GM12878 (cell line): ENCODE measurements around the gene GSK3A. TPM values are rescaled to one million over a fixed set of nuclear protein-coding genes. Genes with fewer than 3 reads are reported as not detected.

Source experiments
- ATAC-seq: fragments of 200-7000 bp; cut with Tn5 transposase; 3 replicates; pipeline ENCODE4 v1.9.1; 2020; ENCODE audit warnings: mild to moderate bottlenecking, moderate library complexity
- BruUV-seq: library from RNA; stranded (reverse); fragments of 400-500 nt; replicated peaks from 2 replicates; lab custom pipeline; 2021; lab: Mats Ljungman, UMichigan
- CTCF ChIA-PET: fragments of 300-600 bp; sonication (Branson Sonifier 250); formaldehyde crosslinking; extraction: SDS; loops from one replicate; lab custom pipeline; 2021; ENCODE audit warnings: inconsistent platforms; lab: Yijun Ruan, JAX
- POLR2A ChIA-PET: fragments of 350-600 bp; formaldehyde crosslinking; extraction: SDS; loops from one replicate; lab custom pipeline; 2021; ENCODE audit warnings: inconsistent platforms; lab: Charles Lee
- RAD21 ChIA-PET: fragments of 300-600 bp; sonication (Branson Sonifier 250); formaldehyde crosslinking; loops from one replicate; lab custom pipeline; 2023; ENCODE audit warnings: antibody characterized with exemption; ENCODE audit not compliant: unreplicated experiment; lab: Charles Lee
- SMC1A ChIA-PET: fragments of 300-600 bp; sonication (Branson Sonifier 250); formaldehyde crosslinking; loops from one replicate; lab custom pipeline; 2023; ENCODE audit not compliant: unreplicated experiment, uncharacterized antibody; lab: Charles Lee
- DNase-seq: peaks from one replicate; pipeline ENCODE4 v3.0.0-alpha.2; 2011; ENCODE audit warnings: low read depth, low spot score
- FAIRE-seq: peaks from 3 replicates; lab custom pipeline; 2011; peaks lifted over from hg19 to GRCh38; lab: Jason Lieb, UNC
- H2AFZ ChIP-seq: 2 replicates; pipeline ENCODE4 v1.6.0; 2011; ENCODE audit warnings: low read depth, low read length, control low read depth; ENCODE audit not compliant: control insufficient read depth
- H3K27ac ChIP-seq: 2 replicates; pipeline ENCODE4 v1.5.1; 2011; ENCODE audit warnings: control low read depth; ENCODE audit not compliant: control insufficient read depth, insufficient read depth
- H3K27me3 ChIP-seq, 2 experiments: replicated peaks in 1 of 2; 2 replicates each; pipeline versions ENCODE4 v1.6.0 to v1.6.1; 2011; ENCODE audit warnings: low read length in 1 of 2; ENCODE audit not compliant: control insufficient read depth in 2 of 2, insufficient read depth in 2 of 2
- H3K36me3 ChIP-seq, 2 experiments: 2 replicates each; pipeline ENCODE4 v1.5.1; 2011; ENCODE audit warnings: low read length in 1 of 2; ENCODE audit not compliant: control insufficient read depth in 2 of 2, insufficient read depth in 2 of 2
- H3K4me1 ChIP-seq: 2 replicates; pipeline ENCODE4 v1.6.1; 2011; ENCODE audit warnings: mild to moderate bottlenecking, low read length, moderate library complexity, mixed read lengths; ENCODE audit not compliant: control insufficient read depth, insufficient read depth
- H3K4me2 ChIP-seq: 2 replicates; pipeline ENCODE4 v1.6.0; 2011; ENCODE audit warnings: control low read depth; ENCODE audit not compliant: control insufficient read depth, insufficient read depth
- H3K4me3 ChIP-seq: fragments of 200-600 bp; sonication (generic); 2 replicates; pipeline ENCODE4 v1.5.1; 2016
- H3K79me2 ChIP-seq: 2 replicates; pipeline ENCODE4 v1.6.0; 2011; ENCODE audit warnings: low read length; ENCODE audit not compliant: control insufficient read depth, insufficient read depth
- H3K9ac ChIP-seq: 2 replicates; pipeline ENCODE4 v1.8.0; 2011; ENCODE audit warnings: low read length, control low read depth, mixed read lengths; ENCODE audit not compliant: control insufficient read depth, insufficient read depth
- H3K9me3 ChIP-seq: replicated peaks from 3 replicates; pipeline ENCODE4 v1.5.1; 2011; ENCODE audit warnings: mild to moderate bottlenecking, low read length; ENCODE audit not compliant: control insufficient read depth, insufficient read depth
- H4K20me1 ChIP-seq: 2 replicates; pipeline ENCODE4 v1.6.0; 2011; ENCODE audit not compliant: control insufficient read depth, insufficient read depth
- BMI1 ChIP-seq: fragments of 450-650 bp; IDR thresholded peaks from 2 replicates; pipeline ENCODE4 v1.6.1; 2016; ENCODE audit warnings: mild to moderate bottlenecking, moderate library complexity, borderline replicate concordance
- CBX5 ChIP-seq: sonication (generic); IDR thresholded peaks from 2 replicates; pipeline ENCODE4 v1.6.1; 2016; ENCODE audit warnings: low read depth, moderate library complexity, mild to moderate bottlenecking, inconsistent platforms
- DPF2 ChIP-seq: fragments of 450-650 bp; IDR thresholded peaks from 2 replicates; pipeline ENCODE4 v1.6.1; 2017; ENCODE audit warnings: mild to moderate bottlenecking
- FOXK2 ChIP-seq: fragments of 450-650 bp; IDR thresholded peaks from 2 replicates; pipeline ENCODE4 v1.6.1; 2017; ENCODE audit warnings: mild to moderate bottlenecking, moderate library complexity
- MYC ChIP-seq: IDR thresholded peaks from 2 replicates; pipeline ENCODE4 v1.6.1; 2011; ENCODE audit warnings: mild to moderate bottlenecking, low read length, moderate library complexity, inconsistent platforms; ENCODE audit not compliant: insufficient read depth, insufficient replicate concordance, insufficient read length, severe bottlenecking
- RAD21 ChIP-seq: IDR thresholded peaks from 2 replicates; pipeline ENCODE4 v1.6.1; 2011; ENCODE audit warnings: mild to moderate bottlenecking, low read depth, low read length, moderate library complexity; ENCODE audit not compliant: insufficient read depth
- RELB ChIP-seq: fragments of 450-650 bp; IDR thresholded peaks from 2 replicates; pipeline ENCODE4 v1.6.1; 2017; ENCODE audit warnings: low read depth, mild to moderate bottlenecking, moderate library complexity
- STAT1 ChIP-seq: fragments of 450-650 bp; conservative IDR thresholded peaks from 2 replicates; pipeline ENCODE4 v1.6.1; 2014; ENCODE audit warnings: antibody characterized with exemption, mild to moderate bottlenecking
- WGBS: methylation state at CpG from one replicate; pipeline ENCODE4 v1.1.6; 2016; ENCODE audit warnings: low lambda C conversion rate; ENCODE audit not compliant: insufficient replicate concordance, insufficient coverage; ENCODE audit errors: missing lambda C conversion rate; 5-methylcytosine and 5-hydroxymethylcytosine counted together
- in situ Hi-C: fragments of 300-500 bp; cut with MboI; formaldehyde crosslinking; loops from 9 replicates; pipeline ENCODE4 v1.14.3; 2018; ENCODE audit warnings: mixed read lengths
- intact Hi-C: fragments of 100-400 bp; cut with micrococcal nuclease; formaldehyde crosslinking; loops from one replicate; pipeline ENCODE4 v1.14.2; 2022; ENCODE audit not compliant: unreplicated experiment
- polyA plus RNA-seq, 11 experiments: library from polyadenylated mRNA; depleted of rRNA in 4 of 11; unstranded in 6 of 11; stranded (reverse) in 5 of 11; fragments of >200 nt; fragmentation: Nextera tagmentation in 4 of 11; fragmentation: Illumina TruSeq in 1 of 11; extraction: Ambion mirVana in 4 of 11; extraction: Trizol in 1 of 11; gene quantifications; 1 replicate in 1 of 11; 2 replicates in 10 of 11; pipeline versions ENCODE4 v1.2.1 to v1.2.3, GENCODE V29; 2011 to 2016; ENCODE audit warnings: inconsistent platforms in 2 of 11, missing spikeins in 2 of 11, low read depth in 1 of 11
- total RNA-seq, 4 experiments: library from RNA; depleted of rRNA in 3 of 4; stranded (reverse); fragments of >200 nt in 3 of 4; fragmentation: Illumina TruSeq in 1 of 4; extraction: Trizol in 1 of 4; gene quantifications; 2 replicates each; pipeline versions ENCODE4 v1.2.1 to v1.2.3, GENCODE V29; 2013 to 2021
- TF ChIP-seq, protein P1 (sequence below): fragments of 150-350 bp; IDR thresholded peaks from 2 replicates; pipeline ENCODE4 v1.6.1; 2016; ENCODE audit warnings: low read depth, low read length

The GSK3A gene
- total and polyA plus RNA-seq, 10 of the 15 experiments (the other 5 are each of a cell fraction or from before 2014, with no cell fraction given), result 1.00 to 47.9 (median 15.2) TPM

GRCh38 chr19:42241279-42241678 lies 1.1 kb downstream of the GSK3A start:
- peak overlapping the region; percentile 98 for H3K4me2 ChIP-seq
- peaks cover 14% of the 10 kb centered on the region for H3K4me1 ChIP-seq
- intact Hi-C loops, result loop anchor here (5.0 kb wide), 1 partner anchor 109 kb away; the partner anchor contains the start of gene POU2F2
- H3K4me3 ChIP-seq, result peak overlapping the region; percentile 85
- CTCF ChIA-PET, result interaction anchor here (0.7 to 6.7 kb wide), 7 partner anchors 9 to 133 kb away, joined by 3 to 111 read pairs (median 5); partner anchors contain the start of gene ZNF526
- ATAC-seq, result no peak
- POLR2A ChIA-PET, result interaction anchor here (0.5 to 6.7 kb wide), 4 partner anchors 21 to 258 kb away, joined by 3 to 51 read pairs (median 26); partner anchors contain the start of gene ZNF526
- peaks cover 38% of the 10 kb centered on the region for H3K79me2 ChIP-seq
- DNase-seq, result no peak
- H2AFZ ChIP-seq, result no peak overlapping the region
- H3K27ac ChIP-seq, result peak overlapping the region; percentile 76
- no peak for TF ChIP-seq STAT1
- TF ChIP-seq FOXK2, result no peak
- TF ChIP-seq, protein P1, sequence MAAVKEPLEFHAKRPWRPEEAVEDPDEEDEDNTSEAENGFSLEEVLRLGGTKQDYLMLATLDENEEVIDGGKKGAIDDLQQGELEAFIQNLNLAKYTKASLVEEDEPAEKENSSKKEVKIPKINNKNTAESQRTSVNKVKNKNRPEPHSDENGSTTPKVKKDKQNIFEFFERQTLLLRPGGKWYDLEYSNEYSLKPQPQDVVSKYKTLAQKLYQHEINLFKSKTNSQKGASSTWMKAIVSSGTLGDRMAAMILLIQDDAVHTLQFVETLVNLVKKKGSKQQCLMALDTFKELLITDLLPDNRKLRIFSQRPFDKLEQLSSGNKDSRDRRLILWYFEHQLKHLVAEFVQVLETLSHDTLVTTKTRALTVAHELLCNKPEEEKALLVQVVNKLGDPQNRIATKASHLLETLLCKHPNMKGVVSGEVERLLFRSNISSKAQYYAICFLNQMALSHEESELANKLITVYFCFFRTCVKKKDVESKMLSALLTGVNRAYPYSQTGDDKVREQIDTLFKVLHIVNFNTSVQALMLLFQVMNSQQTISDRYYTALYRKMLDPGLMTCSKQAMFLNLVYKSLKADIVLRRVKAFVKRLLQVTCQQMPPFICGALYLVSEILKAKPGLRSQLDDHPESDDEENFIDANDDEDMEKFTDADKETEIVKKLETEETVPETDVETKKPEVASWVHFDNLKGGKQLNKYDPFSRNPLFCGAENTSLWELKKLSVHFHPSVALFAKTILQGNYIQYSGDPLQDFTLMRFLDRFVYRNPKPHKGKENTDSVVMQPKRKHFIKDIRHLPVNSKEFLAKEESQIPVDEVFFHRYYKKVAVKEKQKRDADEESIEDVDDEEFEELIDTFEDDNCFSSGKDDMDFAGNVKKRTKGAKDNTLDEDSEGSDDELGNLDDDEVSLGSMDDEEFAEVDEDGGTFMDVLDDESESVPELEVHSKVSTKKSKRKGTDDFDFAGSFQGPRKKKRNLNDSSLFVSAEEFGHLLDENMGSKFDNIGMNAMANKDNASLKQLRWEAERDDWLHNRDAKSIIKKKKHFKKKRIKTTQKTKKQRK, result no peak
- TF ChIP-seq RELB, result no peak
- TF ChIP-seq RAD21, result no peak
- no peak for TF ChIP-seq CBX5
- TF ChIP-seq BMI1, result no peak
- no peak for TF ChIP-seq DPF2
- TF ChIP-seq MYC, result no peak
- TF ChIP-seq, all 136 proteins: peak for 0
- Histone ChIP-seq H3K36me3 (peaks cover 3 to 8% of the 10 kb centered on the region in 2 experiments; a peak in 3 of 4 replicates), H3K9ac (peak overlapping the region; percentile 96), H3K27me3 (no peaks in the 10 kb centered on the region), H4K20me1 (no peaks in the 10 kb centered on the region), H3K9me3 (no peaks in the 10 kb centered on the region)
- no TSS peak for BruUV-seq
- ChIA-PET RAD21 (interaction anchor here (2.1 to 4.5 kb wide), 3 partner anchors 21 to 109 kb away, joined by 18 to 25 read pairs (median 23); partner anchors contain the start of genes DEDD2, POU2F2 and ZNF526), SMC1A (interaction anchor here (1.2 to 6.3 kb wide), 6 partner anchors 21 to 109 kb away, joined by 3 to 70 read pairs (median 6); partner anchors contain the start of genes POU2F2 and ZNF526)
- no peak for FAIRE-seq
- in situ Hi-C loops, result no loop called here
- WGBS, result 93% methylated on average over 3 of the region's 3 CpGs
